Femur (tissue), 1 donor: Measurements from ENCODE around the gene EXOC4.
A peak's percentile ranks its signal among the peaks of the same experiment; 100 is the strongest.

Experiments used
- DNase-seq: peaks from one replicate; pipeline ENCODE4 v3.0.0-alpha.2; 2017

EXOC4 gene

GRCh38 chr7:134101716-134102115 lies 848.8 kb downstream of the EXOC4 start:
- DNase-seq: peak; percentile 22

- no peak for DNase-seq
Measured at GRCh38 chr7:134104166-134104565, 851.3 kb downstream of the EXOC4 start.

GRCh38 chr7:134105841-134106240 lies 853.0 kb downstream of the EXOC4 start:
- no peak for DNase-seq

- no peak for DNase-seq
Measured at GRCh38 chr7:134108802-134109201, 855.9 kb downstream of the EXOC4 start.

- no peak for DNase-seq
Measured at GRCh38 chr7:134113655-134114054, 860.8 kb downstream of the EXOC4 start.

GRCh38 chr7:134114992-134115391 lies 862.1 kb downstream of the EXOC4 start:
- no peak for DNase-seq
